Inflammatory macrophage (primary cell): ENCODE results near the gene METTL1.

ENCODE experiments used
- DNase-seq, 2 donors: peaks; one replicate each; pipeline ENCODE4 v3.0.0-alpha.2; 2020 to 2022

METTL1 gene

GRCh38 chr12:57752668-57753000, 19.3 kb downstream of the METTL1 start:
- no peak for DNase-seq

GRCh38 chr12:57751788-57752667, 19.9 kb downstream of the METTL1 start, which contains the start of gene CDK4:
TSS of gene CDK4 (minus strand) at chr12:57752310. CDS start at chr12:57751717, 593 bp downstream.
- DNase-seq = peak; percentile 99

DNA sequence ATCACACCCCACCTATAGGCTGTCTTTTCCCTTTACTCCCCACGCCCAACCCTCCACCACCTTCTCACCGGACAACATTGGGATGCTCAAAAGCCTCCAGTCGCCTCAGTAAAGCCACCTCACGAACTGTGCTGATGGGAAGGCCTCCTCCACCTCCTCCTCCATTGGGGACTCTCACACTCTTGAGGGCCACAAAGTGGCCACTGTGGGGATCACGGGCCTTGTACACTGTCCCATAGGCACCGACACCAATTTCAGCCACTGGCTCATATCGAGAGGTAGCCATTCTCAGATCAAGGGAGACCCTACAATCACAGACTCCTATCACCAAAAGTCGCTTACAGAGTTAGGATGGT, 20.5 kb downstream of the METTL1 start:
- no peak for DNase-seq

DNA sequence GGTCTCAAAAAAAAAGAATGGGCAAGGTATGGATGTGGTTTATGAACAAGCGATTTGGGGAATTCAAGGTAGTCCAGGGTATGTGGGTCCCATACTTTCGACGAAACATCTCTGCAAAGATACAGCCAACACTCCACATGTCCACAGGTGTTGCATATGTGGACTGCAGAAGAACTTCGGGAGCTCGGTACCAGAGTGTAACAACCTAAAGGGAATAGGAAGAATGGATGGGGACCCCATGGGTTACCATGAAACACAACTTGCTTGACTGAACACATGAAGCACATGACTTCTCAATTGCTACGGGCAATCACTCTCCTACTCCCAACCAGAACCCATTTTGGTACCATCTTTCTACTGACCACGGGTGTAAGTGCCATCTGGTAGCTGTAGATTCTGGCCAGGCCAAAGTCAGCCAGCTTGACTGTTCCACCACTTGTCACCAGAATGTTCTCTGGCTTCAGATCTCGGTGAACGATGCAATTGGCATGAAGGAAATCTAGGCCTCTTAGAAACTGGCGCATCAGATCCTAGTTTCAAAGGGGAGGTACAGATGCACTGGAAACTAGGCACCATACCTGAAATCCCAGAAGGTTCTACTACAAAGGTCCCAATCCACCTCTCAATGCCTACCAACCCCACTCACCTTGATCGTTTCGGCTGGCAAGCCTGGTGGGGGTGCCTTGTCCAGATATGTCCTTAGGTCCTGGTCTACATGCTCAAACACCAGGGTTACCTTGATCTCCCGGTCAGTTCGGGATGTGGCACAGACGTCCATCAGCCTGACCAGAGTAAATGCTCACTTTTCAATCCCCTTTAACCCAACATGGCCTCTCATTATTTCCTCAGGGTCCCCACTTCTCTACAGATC, 21.1 kb downstream of the METTL1 start:
- DNase-seq = no peak

- no peak for DNase-seq
These were observed 22.8 kb downstream of the METTL1 start for GRCh38 chr12:57749061-57749460.

GRCh38 chr12:57746025-57746424, 25.9 kb downstream of the METTL1 start:
- no peak for DNase-seq

DNA sequence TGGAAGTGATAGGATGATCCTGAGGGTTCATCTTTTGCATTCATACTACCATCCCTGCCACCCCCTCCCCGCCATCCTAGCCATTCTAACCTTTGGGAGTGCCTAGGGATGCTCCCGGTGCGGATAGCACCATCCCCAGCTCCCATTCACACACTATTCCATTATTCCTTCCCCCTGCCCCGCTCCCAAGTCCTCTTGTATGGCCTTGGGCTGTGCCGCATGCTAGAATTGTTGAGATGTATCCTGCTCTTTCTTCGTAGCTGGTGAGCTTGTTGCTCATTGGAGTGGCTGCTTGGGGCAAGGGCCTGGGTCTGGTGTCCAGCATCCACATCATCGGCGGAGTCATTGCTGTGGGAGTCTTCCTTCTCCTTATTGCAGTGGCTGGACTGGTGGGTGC, 26.4 kb downstream of the METTL1 start:
- DNase-seq = peak in 1 of 2 donors; percentile 36

DNA sequence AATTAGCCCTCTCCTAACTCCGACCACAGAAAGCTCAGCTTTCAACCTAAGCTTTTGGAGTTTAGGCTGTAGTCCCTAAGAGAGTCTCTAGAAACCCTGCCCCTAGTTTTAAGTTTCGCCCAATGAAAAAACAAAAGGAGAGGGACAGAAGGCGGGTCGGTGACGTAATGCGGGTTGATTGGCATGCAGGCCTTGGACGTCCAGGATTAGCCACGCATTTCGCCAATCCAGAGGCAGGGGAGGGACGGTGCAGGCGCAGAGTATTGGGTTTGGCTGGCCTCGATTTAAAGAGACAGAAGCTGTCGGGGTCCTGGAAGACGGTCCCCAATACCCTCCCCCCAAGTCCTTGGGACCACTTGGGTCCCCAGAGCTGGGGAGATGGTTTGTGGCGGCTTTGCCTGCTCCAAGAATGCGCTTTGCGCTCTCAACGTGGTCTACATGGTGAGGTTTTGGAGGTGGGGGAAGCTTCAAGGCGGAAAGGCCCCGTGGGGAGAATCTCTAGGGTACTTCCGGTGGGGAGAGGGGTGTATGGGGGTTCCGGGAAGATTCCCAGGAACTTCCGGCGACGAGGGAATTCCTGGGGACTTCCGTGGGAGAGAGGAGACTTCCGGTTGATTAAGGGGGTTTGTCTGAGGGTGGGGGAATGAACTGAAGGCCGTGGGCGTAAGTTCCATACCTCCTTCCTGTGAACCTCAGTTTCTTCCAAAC, 27.0 kb downstream of the METTL1 start, which contains the start of gene TSPAN31:
TSS of gene TSPAN31 (plus strand) at position 263 of the 708 bp plus-strand sequence. CDS start at position 379, 116 bp downstream.
- DNase-seq = peak; percentile 98

DNA sequence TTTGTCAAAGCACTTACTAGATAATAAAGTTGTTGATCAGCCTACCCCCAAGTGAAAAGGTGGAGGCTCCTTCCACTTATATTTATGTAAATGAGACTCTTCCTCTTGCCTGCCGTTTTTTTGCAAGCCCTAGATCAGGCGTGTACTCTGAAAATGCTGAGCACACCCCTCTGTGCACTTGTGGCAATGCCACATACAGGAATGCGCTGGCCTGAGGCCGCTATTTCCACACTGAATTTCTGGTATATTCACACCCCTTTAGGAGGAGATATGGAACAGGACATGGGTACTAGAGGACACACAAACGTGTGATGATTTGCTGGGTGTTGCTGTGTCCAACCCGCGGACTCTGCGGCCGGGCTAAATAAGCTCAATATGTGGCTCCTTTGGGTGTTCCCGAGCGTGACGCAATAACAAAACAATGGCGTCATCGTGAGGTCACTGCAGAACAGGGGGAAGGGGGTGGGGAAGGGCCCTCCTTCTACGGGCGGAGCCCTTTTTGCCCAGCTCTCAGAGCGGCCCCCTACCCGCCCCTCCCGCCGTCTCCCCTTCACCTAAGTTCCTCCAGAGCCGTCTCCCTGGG, 27.6 kb downstream of the METTL1 start:
- peak; percentile 81 to 83 for DNase-seq

GRCh38 chr12:57743769-57744168, 28.1 kb downstream of the METTL1 start:
- DNase-seq = no peak

GRCh38 chr12:57741844-57742738, 29.8 kb downstream of the METTL1 start:
- peak in 1 of 2 donors; percentile 54 for DNase-seq

- no peak for DNase-seq
These were observed 30.5 kb downstream of the METTL1 start for GRCh38 chr12:57741413-57741789.

DNA sequence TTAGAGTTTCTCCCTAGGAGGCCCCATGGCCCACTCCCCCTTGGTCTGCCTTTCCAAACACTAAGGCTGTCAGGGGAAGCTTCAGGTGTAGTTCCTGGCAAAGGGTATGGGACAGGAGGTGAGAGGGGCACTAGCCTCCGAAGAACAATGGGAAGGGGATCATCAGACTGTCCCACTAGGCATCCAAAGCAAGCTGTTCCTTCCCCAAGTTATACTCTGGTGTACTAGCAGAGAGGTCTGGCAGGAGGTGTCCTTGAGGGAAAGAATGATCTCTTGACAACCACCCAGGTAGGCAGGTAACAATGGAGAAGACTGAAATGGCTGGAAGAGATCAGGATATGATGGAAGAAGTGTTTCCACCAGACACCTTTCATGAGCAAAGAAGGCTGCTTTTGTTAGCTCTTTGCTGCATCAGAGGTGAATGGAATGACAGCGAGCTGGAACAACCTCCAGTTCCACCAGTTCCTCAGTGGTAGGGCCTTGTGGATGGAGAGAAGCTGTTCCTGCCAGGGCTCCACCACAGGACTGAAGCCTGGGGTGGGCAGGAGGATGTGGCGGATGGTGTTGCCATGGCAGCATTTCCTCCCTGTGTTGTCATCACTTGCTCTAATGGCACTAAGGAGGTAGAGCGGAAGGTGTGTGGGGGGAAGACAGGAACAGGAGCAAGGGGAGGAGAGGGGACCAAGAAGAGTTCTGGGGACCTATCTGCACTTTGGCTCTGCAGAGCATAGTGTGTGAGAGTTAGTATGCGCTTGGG, 31.1 kb downstream of the METTL1 start:
- DNase-seq = peak in 1 of 2 donors; percentile 39

- DNase-seq = no peak
These were observed 31.9 kb downstream of the METTL1 start for GRCh38 chr12:57739914-57740538.

GRCh38 chr12:57739387-57739786, 32.5 kb downstream of the METTL1 start:
- no peak for DNase-seq

- DNase-seq = no peak
These were observed 33.2 kb downstream of the METTL1 start, which contains the start of gene AGAP2 for GRCh38 chr12:57738661-57739237. TSS of gene AGAP2 (minus strand) at chr12:57738742. CDS start at chr12:57738246, 496 bp downstream.

DNA sequence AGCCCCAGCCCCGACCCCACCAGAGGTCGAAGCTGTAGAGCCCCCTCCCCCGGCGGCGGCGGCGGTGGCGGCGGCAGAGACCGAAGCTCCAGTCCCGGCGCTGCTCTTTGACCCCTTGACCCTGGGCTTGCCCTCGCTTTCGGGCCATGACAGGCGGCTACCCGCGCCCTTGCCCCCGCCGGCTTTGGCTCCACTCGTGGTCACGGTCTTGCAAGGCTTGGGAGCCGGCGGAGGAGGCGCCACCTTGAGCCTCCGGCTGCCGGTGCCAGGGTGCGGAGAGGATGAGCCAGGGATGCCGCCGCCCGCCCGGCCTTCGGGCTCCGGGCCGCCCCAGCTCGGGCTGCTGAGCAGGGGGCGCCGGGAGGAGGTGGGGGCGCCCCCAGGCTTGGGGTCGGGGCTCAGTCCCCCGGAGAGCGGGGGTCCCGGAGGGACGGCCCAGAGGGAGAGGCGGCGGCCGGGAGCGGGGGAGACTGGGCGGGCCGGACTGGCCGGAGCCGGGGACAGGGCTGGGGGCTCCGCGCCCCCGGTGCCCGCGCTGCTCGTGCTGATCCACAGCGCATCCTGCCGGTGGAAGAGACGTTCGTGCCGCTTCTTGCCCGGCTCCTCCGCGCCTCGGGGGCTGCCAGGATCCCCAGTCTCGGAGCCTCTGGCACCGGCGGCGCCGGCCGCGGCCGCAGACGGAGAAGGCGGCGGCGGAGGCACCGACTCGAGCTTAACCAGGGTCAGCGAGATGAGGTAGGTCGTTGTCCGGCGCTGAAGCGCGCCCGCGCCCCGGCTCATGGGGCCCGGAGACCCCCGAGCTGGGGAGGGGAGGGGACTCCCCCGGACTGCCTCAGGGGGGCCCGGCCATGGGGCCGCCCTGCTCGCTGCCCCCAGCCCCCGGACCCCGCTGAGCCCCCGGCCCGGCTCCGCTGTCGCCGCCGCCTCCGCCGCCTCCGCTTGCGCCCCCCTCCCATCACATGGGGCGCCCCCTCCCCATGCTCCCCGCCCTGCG, 34.1 kb downstream of the METTL1 start:
- no peak for DNase-seq

GRCh38 chr12:57736741-57737466, 35.0 kb downstream of the METTL1 start:
- DNase-seq = no peak
